Measurements from ENCODE around the gene CLDN16. TPM values are rescaled to one million over a fixed set of nuclear protein-coding genes. Genes with fewer than 3 reads are reported as not detected.

CLDN16 gene
- total and polyA plus RNA-seq, 9 of the 15 experiments (the other 6 are each of a cell fraction or from before 2014, with no cell fraction given): 0.04 to 0.11 (median 0.04) TPM; not detected in 6

GRCh38 chr3:190356246-190356645 lies 31.7 kb upstream of the CLDN16 start:
- POLR2A ChIA-PET: no interaction called here
- intact Hi-C loops (cut with micrococcal nuclease) (no loop called here), in situ Hi-C loops (cut with MboI) (no loop called here)
- H3K4me1 ChIP-seq (replicated peaks in 1 of 2; ENCODE audit: control insufficient read depth in 2 of 2, insufficient read depth in 2 of 2, low read length in 2 of 2): no peaks in the 10 kb centered on the region
- 0 out of 2 replicates have a peak, but pooled peaks cover 2% of the 10 kb centered on the region for H3K9me3 ChIP-seq (replicated peaks; ENCODE audit: control insufficient read depth, insufficient read depth, low read depth, low read length)
- no peak for FAIRE-seq
- CTCF ChIA-PET (ENCODE audit: low intra/inter-chr PET ratio): no interaction called here
- H3K4me2 ChIP-seq (ENCODE audit: insufficient read depth, low read length): no peak overlapping the region
- H3K27me3 ChIP-seq (ENCODE audit: control insufficient read depth in 2 of 2, insufficient read depth in 2 of 2, low read length in 2 of 2): no peaks in the 10 kb centered on the region
- H3K27ac ChIP-seq (ENCODE audit: extremely low read depth, low read depth, low read length): no peak overlapping the region
- no peak for DNase-seq (ENCODE audit: extremely low read depth in 1 of 4, low spot score in 3 of 4)
- no peaks in the 10 kb centered on the region for H3K79me2 ChIP-seq (ENCODE audit: control insufficient read depth, insufficient read depth, low read length)
- H4K20me1 ChIP-seq (replicated peaks; ENCODE audit: control insufficient read depth, insufficient read depth, low read length): no peaks in the 10 kb centered on the region
- no peak overlapping the region for H3K9ac ChIP-seq (ENCODE audit: insufficient read depth in 1 of 2, low read depth in 2 of 2, low read length in 2 of 2)
- no peak overlapping the region for H3K4me3 ChIP-seq
- no peaks in the 10 kb centered on the region for H3K36me3 ChIP-seq (ENCODE audit: control insufficient read depth, insufficient read depth, low read length)
- no TSS peak for BruUV-seq (replicated peaks)
- no peak overlapping the region for H2AFZ ChIP-seq (ENCODE audit: low read depth, low read length)
- H3K9me1 ChIP-seq (ENCODE audit: control insufficient read depth, insufficient read depth, low read length): no peaks in the 10 kb centered on the region
- ATAC-seq: no peak
- TF ChIP-seq ZNF146 (CRISPR knock-in tag; IDR thresholded peaks at IDR 0.05; ENCODE audit: unreplicated experiment) (no peak), FOS (IDR thresholded peaks at IDR 0.05; ENCODE audit: extremely low read depth, insufficient read length) (no peak), MED1 (CRISPR knock-in tag; IDR thresholded peaks at IDR 0.05; ENCODE audit: borderline replicate concordance) (no peak), LCOR (CRISPR knock-in tag; IDR thresholded peaks at IDR 0.05) (no peak), SMARCC2 (IDR thresholded peaks at IDR 0.05; ENCODE audit: low read depth) (no peak), MBD2 (IDR thresholded peaks at IDR 0.05; ENCODE audit: borderline replicate concordance, low read depth) (no peak), NELFE (IDR thresholded peaks at IDR 0.05; ENCODE audit: insufficient read depth, insufficient read length) (no peak), IRF9 (tag; IDR thresholded peaks at IDR 0.05) (no peak), SIRT6 (IDR thresholded peaks at IDR 0.05; ENCODE audit: low read depth, low read length) (no peak), SRSF1 (IDR thresholded peaks at IDR 0.05; ENCODE audit: low read depth, low read length) (no peak), HDAC3 (IDR thresholded peaks at IDR 0.05; ENCODE audit: borderline replicate concordance, partially characterized antibody) (no peak), DIDO1 (tag; IDR thresholded peaks at IDR 0.05; ENCODE audit: low read depth) (no peak)
- TF ChIP-seq, protein P1, sequence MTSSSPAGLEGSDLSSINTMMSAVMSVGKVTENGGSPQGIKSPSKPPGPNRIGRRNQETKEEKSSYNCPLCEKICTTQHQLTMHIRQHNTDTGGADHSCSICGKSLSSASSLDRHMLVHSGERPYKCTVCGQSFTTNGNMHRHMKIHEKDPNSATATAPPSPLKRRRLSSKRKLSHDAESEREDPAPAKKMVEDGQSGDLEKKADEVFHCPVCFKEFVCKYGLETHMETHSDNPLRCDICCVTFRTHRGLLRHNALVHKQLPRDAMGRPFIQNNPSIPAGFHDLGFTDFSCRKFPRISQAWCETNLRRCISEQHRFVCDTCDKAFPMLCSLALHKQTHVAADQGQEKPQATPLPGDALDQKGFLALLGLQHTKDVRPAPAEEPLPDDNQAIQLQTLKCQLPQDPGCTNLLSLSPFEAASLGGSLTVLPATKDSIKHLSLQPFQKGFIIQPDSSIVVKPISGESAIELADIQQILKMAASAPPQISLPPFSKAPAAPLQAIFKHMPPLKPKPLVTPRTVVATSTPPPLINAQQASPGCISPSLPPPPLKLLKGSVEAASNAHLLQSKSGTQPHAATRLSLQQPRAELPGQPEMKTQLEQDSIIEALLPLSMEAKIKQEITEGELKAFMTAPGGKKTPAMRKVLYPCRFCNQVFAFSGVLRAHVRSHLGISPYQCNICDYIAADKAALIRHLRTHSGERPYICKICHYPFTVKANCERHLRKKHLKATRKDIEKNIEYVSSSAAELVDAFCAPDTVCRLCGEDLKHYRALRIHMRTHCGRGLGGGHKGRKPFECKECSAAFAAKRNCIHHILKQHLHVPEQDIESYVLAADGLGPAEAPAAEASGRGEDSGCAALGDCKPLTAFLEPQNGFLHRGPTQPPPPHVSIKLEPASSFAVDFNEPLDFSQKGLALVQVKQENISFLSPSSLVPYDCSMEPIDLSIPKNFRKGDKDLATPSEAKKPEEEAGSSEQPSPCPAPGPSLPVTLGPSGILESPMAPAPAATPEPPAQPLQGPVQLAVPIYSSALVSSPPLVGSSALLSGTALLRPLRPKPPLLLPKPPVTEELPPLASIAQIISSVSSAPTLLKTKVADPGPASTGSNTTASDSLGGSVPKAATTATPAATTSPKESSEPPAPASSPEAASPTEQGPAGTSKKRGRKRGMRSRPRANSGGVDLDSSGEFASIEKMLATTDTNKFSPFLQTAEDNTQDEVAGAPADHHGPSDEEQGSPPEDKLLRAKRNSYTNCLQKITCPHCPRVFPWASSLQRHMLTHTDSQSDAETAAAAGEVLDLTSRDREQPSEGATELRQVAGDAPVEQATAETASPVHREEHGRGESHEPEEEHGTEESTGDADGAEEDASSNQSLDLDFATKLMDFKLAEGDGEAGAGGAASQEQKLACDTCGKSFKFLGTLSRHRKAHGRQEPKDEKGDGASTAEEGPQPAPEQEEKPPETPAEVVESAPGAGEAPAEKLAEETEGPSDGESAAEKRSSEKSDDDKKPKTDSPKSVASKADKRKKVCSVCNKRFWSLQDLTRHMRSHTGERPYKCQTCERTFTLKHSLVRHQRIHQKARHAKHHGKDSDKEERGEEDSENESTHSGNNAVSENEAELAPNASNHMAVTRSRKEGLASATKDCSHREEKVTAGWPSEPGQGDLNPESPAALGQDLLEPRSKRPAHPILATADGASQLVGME (CRISPR knock-in tag; IDR thresholded peaks at IDR 0.05): no peak
- TF ChIP-seq, protein P2, sequence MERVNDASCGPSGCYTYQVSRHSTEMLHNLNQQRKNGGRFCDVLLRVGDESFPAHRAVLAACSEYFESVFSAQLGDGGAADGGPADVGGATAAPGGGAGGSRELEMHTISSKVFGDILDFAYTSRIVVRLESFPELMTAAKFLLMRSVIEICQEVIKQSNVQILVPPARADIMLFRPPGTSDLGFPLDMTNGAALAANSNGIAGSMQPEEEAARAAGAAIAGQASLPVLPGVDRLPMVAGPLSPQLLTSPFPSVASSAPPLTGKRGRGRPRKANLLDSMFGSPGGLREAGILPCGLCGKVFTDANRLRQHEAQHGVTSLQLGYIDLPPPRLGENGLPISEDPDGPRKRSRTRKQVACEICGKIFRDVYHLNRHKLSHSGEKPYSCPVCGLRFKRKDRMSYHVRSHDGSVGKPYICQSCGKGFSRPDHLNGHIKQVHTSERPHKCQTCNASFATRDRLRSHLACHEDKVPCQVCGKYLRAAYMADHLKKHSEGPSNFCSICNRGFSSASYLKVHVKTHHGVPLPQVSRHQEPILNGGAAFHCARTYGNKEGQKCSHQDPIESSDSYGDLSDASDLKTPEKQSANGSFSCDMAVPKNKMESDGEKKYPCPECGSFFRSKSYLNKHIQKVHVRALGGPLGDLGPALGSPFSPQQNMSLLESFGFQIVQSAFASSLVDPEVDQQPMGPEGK (CRISPR knock-in tag; IDR thresholded peaks at IDR 0.05; ENCODE audit: borderline replicate concordance): no peak
